ENCODE data around the gene PTPRN2. TPM values are rescaled to one million over a fixed set of nuclear protein-coding genes. Genes with fewer than 3 reads are reported as not detected.

Gene PTPRN2
- total RNA-seq, 1 experiment from 2014 or later, result not detected

- TF ChIP-seq EZH2 (IDR thresholded peaks at IDR 0.05; ENCODE audit: low read depth) (no peak), CTCF (conservative IDR thresholded peaks at IDR 0.05) (no peak)
- intact Hi-C loops (cut with micrococcal nuclease; ENCODE audit: unreplicated experiment), result no loop called here
- Histone ChIP-seq H4K20me1 (ENCODE audit: insufficient read depth) (no peaks in the 10 kb centered on the region), H2AFZ (no peak overlapping the region), H3K27ac (no peak overlapping the region), H3K4me2 (no peak overlapping the region), H3K36me3 (ENCODE audit: low read depth) (no peaks in the 10 kb centered on the region), H3K4me3 (no peak overlapping the region), H3K9me3 (ENCODE audit: insufficient read depth, low read depth) (no peaks in the 10 kb centered on the region), H3K27me3 (ENCODE audit: insufficient read depth, low read depth) (peaks cover 100% of the 10 kb centered on the region), H3K9me2 (ENCODE audit: insufficient read depth) (no peaks in the 10 kb centered on the region), H3K4me1 (replicated peaks; ENCODE audit: insufficient read depth) (no peaks in the 10 kb centered on the region), H3F3A (ENCODE audit: insufficient read depth, low read depth) (no peaks in the 10 kb centered on the region), H3K79me2 (ENCODE audit: low read depth) (no peaks in the 10 kb centered on the region)
- no peak for DNase-seq
- ChIA-PET POLR2A (ENCODE audit: unreplicated experiment) (no interaction called here), CTCF (no interaction called here)
- no TSS peak for BruUV-seq (replicated peaks)
Observed at GRCh38 chr7:158023681-158024350, 563.8 kb downstream of the PTPRN2 start.

GRCh38 chr7:158023157-158023556, 564.5 kb downstream of the PTPRN2 start:
- POLR2A ChIA-PET (ENCODE audit: unreplicated experiment), result no interaction called here
- no peak overlapping the region for H3K27ac ChIP-seq

GRCh38 chr7:158022601-158023000, 565.0 kb downstream of the PTPRN2 start:
- TF ChIP-seq EZH2 (IDR thresholded peaks at IDR 0.05; ENCODE audit: low read depth) (peak; percentile 73; the same call in 1 of the 2 replicates), CTCF (conservative IDR thresholded peaks at IDR 0.05) (no peak)
- Histone ChIP-seq H3K4me2 (no peak overlapping the region), H3K27ac (no peak overlapping the region), H3K4me3 (no peak overlapping the region), H3K9me2 (ENCODE audit: insufficient read depth) (no peaks in the 10 kb centered on the region), H2AFZ (no peak overlapping the region), H3K4me1 (replicated peaks; ENCODE audit: insufficient read depth) (no peaks in the 10 kb centered on the region), H3K27me3 (ENCODE audit: insufficient read depth, low read depth) (peaks cover 100% of the 10 kb centered on the region), H3K79me2 (ENCODE audit: low read depth) (no peaks in the 10 kb centered on the region), H4K20me1 (ENCODE audit: insufficient read depth) (no peaks in the 10 kb centered on the region), H3F3A (ENCODE audit: insufficient read depth, low read depth) (no peaks in the 10 kb centered on the region), H3K36me3 (ENCODE audit: low read depth) (no peaks in the 10 kb centered on the region), H3K9me3 (ENCODE audit: insufficient read depth, low read depth) (no peaks in the 10 kb centered on the region)
- DNase-seq, result no peak
- intact Hi-C loops (cut with micrococcal nuclease; ENCODE audit: unreplicated experiment), result no loop called here
- ChIA-PET POLR2A (ENCODE audit: unreplicated experiment) (no interaction called here), CTCF (no interaction called here)
- no TSS peak for BruUV-seq (replicated peaks)

More at GRCh38 chr7:158023157-158023556, 564.5 kb downstream of the PTPRN2 start:
- H3K4me1 ChIP-seq (replicated peaks; ENCODE audit: insufficient read depth), result no peaks in the 10 kb centered on the region
- H3K27me3 ChIP-seq (ENCODE audit: insufficient read depth, low read depth), result peaks cover 100% of the 10 kb centered on the region
- H4K20me1 ChIP-seq (ENCODE audit: insufficient read depth), result no peaks in the 10 kb centered on the region
- H3K9me2 ChIP-seq (ENCODE audit: insufficient read depth), result no peaks in the 10 kb centered on the region
- H3F3A ChIP-seq (ENCODE audit: insufficient read depth, low read depth), result no peaks in the 10 kb centered on the region
- no TSS peak for BruUV-seq (replicated peaks)
- H3K79me2 ChIP-seq (ENCODE audit: low read depth), result no peaks in the 10 kb centered on the region
- no peak for DNase-seq
- TF ChIP-seq CTCF (conservative IDR thresholded peaks at IDR 0.05) (no peak), EZH2 (IDR thresholded peaks at IDR 0.05; ENCODE audit: low read depth) (no peak)
- no peak overlapping the region for H2AFZ ChIP-seq
- H3K36me3 ChIP-seq (ENCODE audit: low read depth), result no peaks in the 10 kb centered on the region
- no peaks in the 10 kb centered on the region for H3K9me3 ChIP-seq (ENCODE audit: insufficient read depth, low read depth)
- CTCF ChIA-PET, result no interaction called here
- H3K4me3 ChIP-seq, result no peak overlapping the region
- no peak overlapping the region for H3K4me2 ChIP-seq
- intact Hi-C loops (cut with micrococcal nuclease; ENCODE audit: unreplicated experiment), result no loop called here

All from PC-9 (cell line).